GM12865 (cell line): Measurements from ENCODE around the gene APBA2.

Experiments
- DNase-seq: peaks from one replicate; pipeline ENCODE4 v3.0.0; 2010; ENCODE audit warnings: low read depth
- H3K4me3 ChIP-seq: 2 replicates; pipeline ENCODE4 v1.5.1; 2011; ENCODE audit warnings: mild to moderate bottlenecking, low read depth, low read length, control low read depth
- TF ChIP-seq, protein P1 (sequence below): IDR thresholded peaks from 2 replicates; pipeline ENCODE4 v1.5.1; 2011; ENCODE audit warnings: low read length, control low read depth, low read depth, inconsistent platforms; ENCODE audit not compliant: insufficient read depth; ENCODE audit errors: missing control alignments

APBA2 gene

DNA sequence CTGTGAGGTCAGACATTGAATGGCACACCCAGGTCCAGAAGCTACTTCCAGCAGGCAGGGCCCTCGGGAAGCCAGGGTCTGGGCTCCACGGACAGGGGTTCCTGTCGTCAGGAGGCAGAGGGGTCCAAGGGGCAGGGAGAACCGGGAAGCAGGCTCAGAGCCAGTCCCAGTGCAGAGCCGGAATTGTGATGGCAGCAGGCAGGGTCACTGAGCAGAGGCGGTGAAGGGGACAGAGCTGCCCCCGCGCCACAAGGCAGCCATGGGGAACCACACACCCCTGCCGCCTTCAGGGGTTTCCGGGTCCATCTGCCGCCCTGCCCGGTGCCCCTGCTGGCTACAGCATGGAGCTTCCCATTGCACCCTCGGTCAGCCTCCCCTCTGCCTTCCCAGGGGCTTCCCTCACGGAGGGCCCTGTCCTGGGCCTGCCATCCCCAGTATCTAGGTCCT, 247.0 kb downstream of the APBA2 start:
- H3K4me3 ChIP-seq, result no peak overlapping the region
- TF ChIP-seq, protein P1, sequence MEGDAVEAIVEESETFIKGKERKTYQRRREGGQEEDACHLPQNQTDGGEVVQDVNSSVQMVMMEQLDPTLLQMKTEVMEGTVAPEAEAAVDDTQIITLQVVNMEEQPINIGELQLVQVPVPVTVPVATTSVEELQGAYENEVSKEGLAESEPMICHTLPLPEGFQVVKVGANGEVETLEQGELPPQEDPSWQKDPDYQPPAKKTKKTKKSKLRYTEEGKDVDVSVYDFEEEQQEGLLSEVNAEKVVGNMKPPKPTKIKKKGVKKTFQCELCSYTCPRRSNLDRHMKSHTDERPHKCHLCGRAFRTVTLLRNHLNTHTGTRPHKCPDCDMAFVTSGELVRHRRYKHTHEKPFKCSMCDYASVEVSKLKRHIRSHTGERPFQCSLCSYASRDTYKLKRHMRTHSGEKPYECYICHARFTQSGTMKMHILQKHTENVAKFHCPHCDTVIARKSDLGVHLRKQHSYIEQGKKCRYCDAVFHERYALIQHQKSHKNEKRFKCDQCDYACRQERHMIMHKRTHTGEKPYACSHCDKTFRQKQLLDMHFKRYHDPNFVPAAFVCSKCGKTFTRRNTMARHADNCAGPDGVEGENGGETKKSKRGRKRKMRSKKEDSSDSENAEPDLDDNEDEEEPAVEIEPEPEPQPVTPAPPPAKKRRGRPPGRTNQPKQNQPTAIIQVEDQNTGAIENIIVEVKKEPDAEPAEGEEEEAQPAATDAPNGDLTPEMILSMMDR, result no peak

DNA sequence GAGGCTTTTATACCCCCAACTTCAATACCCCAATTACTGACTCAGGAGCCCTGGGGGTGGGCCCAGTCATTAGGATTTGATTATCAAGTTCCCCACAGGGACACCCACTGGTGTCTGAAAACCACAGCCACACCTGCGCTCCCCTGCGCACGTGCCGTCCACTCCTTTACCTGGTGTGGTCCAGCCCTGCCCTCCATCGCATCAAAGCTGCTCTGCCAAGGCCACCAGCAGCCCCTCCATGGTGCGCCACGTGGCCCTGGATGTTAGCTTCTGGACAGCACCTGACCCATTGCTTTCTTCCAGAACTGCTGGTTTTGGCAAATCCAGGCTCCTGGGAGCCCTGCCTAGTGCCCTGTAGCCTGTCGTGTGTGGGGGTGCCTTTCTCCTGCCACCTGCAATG, 247.5 kb downstream of the APBA2 start:
- no peak for DNase-seq
- TF ChIP-seq, protein P1, result no peak

More for the DNA sequence above, 247.0 kb downstream of the APBA2 start:
- no peak for DNase-seq

DNA sequence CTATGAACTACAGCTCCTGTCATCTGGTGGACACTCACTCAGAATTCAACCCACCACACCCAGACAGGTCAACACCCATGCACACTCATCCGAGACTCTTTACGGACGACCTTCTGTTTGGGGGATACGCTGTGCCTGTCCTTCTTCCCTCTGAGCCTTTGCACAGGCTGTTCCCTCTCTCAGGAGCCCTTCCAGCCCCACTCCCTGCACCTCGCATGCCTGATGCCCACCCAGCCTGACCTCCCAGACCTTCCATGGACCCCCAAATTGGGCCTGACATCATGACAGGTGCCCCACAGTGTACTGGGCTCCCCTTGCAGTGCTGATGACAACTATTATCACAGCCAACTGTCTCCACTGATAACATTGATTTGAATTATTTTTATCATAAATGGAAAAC, 248.0 kb downstream of the APBA2 start:
- H3K4me3 ChIP-seq, result no peak overlapping the region
- TF ChIP-seq, protein P1, result no peak
- no peak for DNase-seq

More for the DNA sequence above, 247.5 kb downstream of the APBA2 start:
- H3K4me3 ChIP-seq, result no peak overlapping the region

DNA sequence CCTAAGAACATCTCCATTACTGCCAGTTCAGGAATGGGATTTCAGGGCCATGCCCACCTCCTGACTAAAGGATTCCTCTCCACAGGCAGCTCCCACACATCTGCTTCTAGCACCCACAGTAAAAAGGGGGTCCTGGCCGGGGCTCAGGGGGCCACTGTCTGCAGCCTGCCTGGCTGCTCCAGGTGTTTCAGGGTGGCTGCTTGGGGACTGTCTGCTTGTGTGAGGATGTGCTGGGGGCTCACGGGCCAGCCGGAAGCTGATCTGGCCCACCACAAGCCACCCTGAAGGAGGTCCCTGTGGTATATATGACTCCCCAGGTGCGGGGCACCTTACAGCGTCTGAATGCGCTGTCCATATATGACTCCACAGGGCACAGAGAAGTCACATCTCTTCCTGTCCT, 248.5 kb downstream of the APBA2 start:
- no peak overlapping the region for H3K4me3 ChIP-seq
- TF ChIP-seq, protein P1, result no peak
- DNase-seq, result no peak

DNA sequence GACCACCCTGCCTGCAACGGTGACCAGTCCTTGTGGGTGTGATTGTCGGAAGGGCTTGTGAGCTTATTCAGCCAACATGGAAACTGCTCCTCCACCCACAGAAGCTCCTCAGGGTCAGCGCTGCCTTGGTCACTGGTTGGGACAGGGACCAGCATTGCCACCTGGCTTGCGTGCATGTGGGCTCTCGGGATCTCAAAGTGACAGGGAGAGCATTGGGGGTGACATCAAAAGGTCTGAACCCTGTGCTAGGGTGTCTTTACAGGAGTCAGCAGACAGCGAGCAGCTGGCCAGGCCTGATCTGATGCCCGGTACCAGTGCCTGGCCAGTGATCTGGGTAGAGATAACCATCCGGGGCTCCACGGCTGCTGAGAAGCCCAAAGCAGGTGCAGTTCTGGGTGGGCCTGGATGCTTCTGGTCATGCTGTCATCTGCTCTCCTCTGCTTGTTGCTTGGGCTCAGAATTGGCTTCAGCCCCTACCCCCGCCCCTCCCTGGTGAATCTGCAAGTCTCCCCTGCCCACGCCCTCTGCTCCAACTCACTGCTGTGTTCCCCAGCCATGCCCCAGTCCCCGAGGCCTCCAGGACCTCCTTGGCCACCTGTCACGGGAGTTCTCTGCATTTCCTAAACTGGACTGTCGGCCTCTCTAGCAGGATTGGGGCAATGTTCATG, 249.0 kb downstream of the APBA2 start:
- TF ChIP-seq, protein P1, result no peak
- DNase-seq, result no peak
- H3K4me3 ChIP-seq, result no peak overlapping the region

DNA sequence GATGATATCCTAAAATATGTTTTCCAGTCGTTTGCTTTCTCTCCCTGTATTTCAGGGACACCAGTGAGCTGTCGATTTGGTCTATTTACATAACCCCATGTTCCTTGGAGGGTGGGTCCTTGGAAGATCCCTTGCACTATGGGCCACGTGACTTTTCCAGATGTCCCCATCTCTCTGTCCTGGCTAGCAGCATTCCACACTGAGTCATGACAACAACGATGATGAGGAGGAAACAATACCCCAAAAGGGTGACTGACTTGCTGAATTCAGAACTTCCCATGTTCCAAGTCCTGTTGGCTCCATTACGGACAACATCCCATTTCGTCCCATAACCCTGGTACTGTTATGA, 249.5 kb downstream of the APBA2 start:
- TF ChIP-seq, protein P1, result no peak
- H3K4me3 ChIP-seq, result no peak overlapping the region
- no peak for DNase-seq

DNA sequence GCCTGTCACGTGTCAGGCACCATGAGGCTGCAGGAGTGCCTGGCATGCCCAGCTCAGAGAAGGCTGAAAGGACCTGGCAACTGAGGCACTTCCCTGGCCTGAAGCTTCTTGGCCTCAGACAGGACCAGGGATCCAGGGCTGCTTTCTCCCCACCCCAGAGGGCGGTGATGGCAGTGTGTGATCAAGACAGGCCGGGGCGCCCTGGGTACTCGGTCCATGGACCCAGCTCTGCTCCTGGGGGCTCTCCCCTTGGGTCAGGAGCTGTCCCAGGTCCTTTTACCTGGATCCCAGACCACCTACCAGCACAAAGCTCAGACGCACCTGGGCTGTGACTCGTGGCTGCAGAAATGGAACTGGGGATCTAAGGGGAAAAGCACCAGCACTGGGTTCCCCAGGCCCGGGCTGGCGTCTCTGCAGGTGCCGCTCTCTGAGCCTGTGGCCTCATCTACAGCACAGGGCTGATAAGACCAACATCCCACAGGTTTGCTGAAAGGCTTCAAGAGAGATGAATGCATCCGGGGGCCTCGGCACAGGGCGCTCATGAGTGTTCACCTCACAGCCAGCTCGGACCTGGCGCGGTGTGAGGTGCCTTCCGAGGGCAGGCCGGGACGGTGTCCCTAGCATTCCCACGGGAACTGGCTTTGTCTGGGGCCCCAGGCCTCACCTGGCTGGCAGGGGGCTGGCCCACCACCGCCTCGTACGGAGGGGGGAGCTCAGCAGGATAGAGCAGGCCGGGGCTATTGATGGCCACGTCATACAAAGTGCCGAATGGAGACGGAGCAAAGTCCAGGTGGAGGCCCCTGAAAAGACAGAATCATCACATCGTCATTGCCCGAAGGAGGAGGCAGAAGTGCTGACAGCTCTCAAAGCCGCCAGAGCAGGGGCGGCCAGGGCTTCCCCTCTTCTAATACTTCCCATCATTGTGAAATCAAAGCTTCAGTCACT, 250.2 kb downstream of the APBA2 start:
- no peak overlapping the region for H3K4me3 ChIP-seq
- DNase-seq, result no peak
- TF ChIP-seq, protein P1, result no peak
